Subcutaneous abdominal adipose tissue (tissue), 5 donors: Measurements from ENCODE around the gene ARHGEF39.

Source experiments
- H3K27ac ChIP-seq: one replicate; pipeline ENCODE4 v1.7.0; 2013; ENCODE audit warnings: low read depth, mild to moderate bottlenecking, inconsistent platforms, low read length, moderate library complexity
- H3K27me3 ChIP-seq, 5 donors: one replicate each; pipeline ENCODE4 v1.7.0; 2013; ENCODE audit warnings: low read length in 5 of 5, inconsistent platforms in 1 of 5; ENCODE audit not compliant: control insufficient read depth in 5 of 5, insufficient read depth in 4 of 5
- H3K36me3 ChIP-seq, 5 donors: one replicate each; pipeline ENCODE4 v1.7.0; 2013; ENCODE audit warnings: low read length in 5 of 5; ENCODE audit not compliant: control insufficient read depth in 5 of 5, insufficient read depth in 5 of 5
- H3K4me1 ChIP-seq, 5 donors: one replicate each; pipeline ENCODE4 v1.7.0; 2013; ENCODE audit warnings: low read length in 5 of 5, mild to moderate bottlenecking in 3 of 5, moderate library complexity in 1 of 5; ENCODE audit not compliant: control insufficient read depth in 5 of 5, insufficient read depth in 5 of 5
- H3K4me3 ChIP-seq, 5 donors: one replicate each; pipeline ENCODE4 v1.7.0; 2013; ENCODE audit warnings: low read length in 5 of 5, low read depth in 1 of 5
- H3K9ac ChIP-seq, 5 donors: one replicate each; pipeline ENCODE4 v1.7.0; 2013; ENCODE audit warnings: low read length in 5 of 5, mild to moderate bottlenecking in 4 of 5, moderate library complexity in 3 of 5
- H3K9me3 ChIP-seq, 5 donors: one replicate each; pipeline ENCODE4 v1.7.0; 2013; ENCODE audit warnings: low read length in 5 of 5; ENCODE audit not compliant: control insufficient read depth in 5 of 5
- donor health status: healthy.
- donor health status: healthy.
- donor health status: healthy.
- donor health status: healthy.
- donor health status: healthy.

ARHGEF39 gene

GRCh38 chr9:35686222-35687203 is 21.5 kb upstream of the ARHGEF39 start:
- Histone ChIP-seq H3K27ac (no peak overlapping the region), H3K4me3 (no peak overlapping the region), H3K4me1 (peaks cover 6 to 33% (median 29%) of the 10 kb centered on the region in 5 donors), H3K27me3 (no peaks in the 10 kb centered on the region), H3K9ac (no peak overlapping the region), H3K36me3 (peaks cover 0 to 43% (median 28%) of the 10 kb centered on the region in 5 donors), H3K9me3 (no peaks in the 10 kb centered on the region)

- Histone ChIP-seq H3K4me1 (peaks cover 4 to 27% (median 24%) of the 10 kb centered on the region in 5 donors), H3K27me3 (no peaks in the 10 kb centered on the region), H3K27ac (no peak overlapping the region), H3K9ac (no peak overlapping the region), H3K4me3 (no peak overlapping the region), H3K36me3 (peaks cover 0 to 43% (median 28%) of the 10 kb centered on the region in 5 donors), H3K9me3 (no peaks in the 10 kb centered on the region)
Observed at GRCh38 chr9:35685506-35685905, 20.5 kb upstream of the ARHGEF39 start.

- no peak overlapping the region for H3K27ac ChIP-seq
- H3K27me3 ChIP-seq, result no peaks in the 10 kb centered on the region
- H3K4me3 ChIP-seq, result no peak overlapping the region
- no peak overlapping the region for H3K9ac ChIP-seq
- peaks cover 4 to 22% (median 19%) of the 10 kb centered on the region in 5 donors for H3K4me1 ChIP-seq
- H3K36me3 ChIP-seq, result peaks cover 0 to 43% (median 28%) of the 10 kb centered on the region in 5 donors
- no peaks in the 10 kb centered on the region for H3K9me3 ChIP-seq
Observed at GRCh38 chr9:35684921-35685320, 19.9 kb upstream of the ARHGEF39 start.

- H3K27me3 ChIP-seq, result no peaks in the 10 kb centered on the region
- no peak overlapping the region for H3K4me3 ChIP-seq
- no peak overlapping the region for H3K9ac ChIP-seq
- H3K4me1 ChIP-seq, result peaks cover 3 to 7% (median 4%) of the 10 kb centered on the region in 5 donors
- peaks cover 0 to 43% (median 28%) of the 10 kb centered on the region in 5 donors for H3K36me3 ChIP-seq
- no peaks in the 10 kb centered on the region for H3K9me3 ChIP-seq
- no peak overlapping the region for H3K27ac ChIP-seq
Observed at GRCh38 chr9:35683323-35683722, 18.3 kb upstream of the ARHGEF39 start.

- Histone ChIP-seq H3K27me3 (no peaks in the 10 kb centered on the region), H3K36me3 (peaks cover 0 to 43% (median 28%) of the 10 kb centered on the region in 5 donors), H3K9me3 (no peaks in the 10 kb centered on the region), H3K4me1 (peaks cover 0 to 3% (median 2%) of the 10 kb centered on the region in 5 donors), H3K27ac (no peak overlapping the region), H3K9ac (no peak overlapping the region), H3K4me3 (no peak overlapping the region)
Observed at GRCh38 chr9:35682520-35683315, 17.7 kb upstream of the ARHGEF39 start.

GRCh38 chr9:35682051-35682450 is 17.1 kb upstream of the ARHGEF39 start:
- Histone ChIP-seq H3K9me3 (no peaks in the 10 kb centered on the region), H3K27ac (no peak overlapping the region), H3K36me3 (peaks cover 0 to 43% (median 28%) of the 10 kb centered on the region in 5 donors), H3K4me3 (no peak overlapping the region), H3K4me1 (peaks cover 0 to 3% (median 2%) of the 10 kb centered on the region in 5 donors), H3K27me3 (no peaks in the 10 kb centered on the region), H3K9ac (no peak overlapping the region)

- H3K4me3 ChIP-seq, result no peak overlapping the region
- peaks cover 0 to 2% (median 0%) of the 10 kb centered on the region in 5 donors for H3K27me3 ChIP-seq
- peaks cover 0 to 3% (median 0%) of the 10 kb centered on the region in 5 donors for H3K4me1 ChIP-seq
- H3K36me3 ChIP-seq, result peaks cover 0 to 43% (median 28%) of the 10 kb centered on the region in 5 donors
- no peaks in the 10 kb centered on the region for H3K9me3 ChIP-seq
- H3K27ac ChIP-seq, result no peak overlapping the region
- H3K9ac ChIP-seq, result no peak overlapping the region
Observed at GRCh38 chr9:35681341-35682002, 16.5 kb upstream of the ARHGEF39 start.

GRCh38 chr9:35680331-35681105 is 15.5 kb upstream of the ARHGEF39 start:
- H3K4me1 ChIP-seq, result peaks cover 2 to 10% (median 8%) of the 10 kb centered on the region in 5 donors

GRCh38 chr9:35679766-35680330 is 14.9 kb upstream of the ARHGEF39 start:
- no peak overlapping the region for H3K4me3 ChIP-seq
- H3K27ac ChIP-seq, result no peak overlapping the region
- H3K9me3 ChIP-seq, result no peaks in the 10 kb centered on the region
- H3K27me3 ChIP-seq, result peaks cover 0 to 6% (median 0%) of the 10 kb centered on the region in 5 donors
- H3K4me1 ChIP-seq, result peaks cover 2 to 13% (median 11%) of the 10 kb centered on the region in 5 donors
- H3K36me3 ChIP-seq, result peaks cover 0 to 31% (median 22%) of the 10 kb centered on the region in 5 donors
- H3K9ac ChIP-seq, result no peak overlapping the region

More at GRCh38 chr9:35680331-35681105, 15.5 kb upstream of the ARHGEF39 start:
- Histone ChIP-seq H3K4me3 (no peak overlapping the region), H3K27ac (no peak overlapping the region), H3K27me3 (peaks cover 0 to 6% (median 0%) of the 10 kb centered on the region in 5 donors), H3K36me3 (peaks cover 0 to 38% (median 28%) of the 10 kb centered on the region in 5 donors), H3K9ac (no peak overlapping the region), H3K9me3 (no peaks in the 10 kb centered on the region)
